Spleen (tissue), 7 donors: Measurements from ENCODE around the gene LRRC56.

Source experiments
- CTCF ChIP-seq, 11 experiments: fragments of 200-600 bp in 7 of 11; fragments of 450-650 bp in 4 of 11; sonication (generic) in 4 of 11; IDR thresholded peaks in 8 of 11; conservative IDR thresholded peaks in 3 of 11; 1 replicate in 7 of 11; 2 replicates in 4 of 11; pipeline versions ENCODE4 v1.4.0 to v1.8.0; 2016 to 2021; ENCODE audit warnings: antibody characterized with exemption in 11 of 11, inconsistent platforms in 4 of 11, mild to moderate bottlenecking in 1 of 11
- POLR2A ChIP-seq, 3 donors: fragments of 450-650 bp; IDR thresholded peaks; one replicate each; pipeline ENCODE4 v1.5.1; 2017; ENCODE audit warnings: antibody characterized with exemption in 3 of 3, mild to moderate bottlenecking in 1 of 3
- POLR2AphosphoS5 ChIP-seq, 3 donors: sonication (generic); formaldehyde crosslinking; IDR thresholded peaks; one replicate each; pipeline ENCODE4 v1.5.1; 2017; ENCODE audit warnings: antibody characterized with exemption in 3 of 3
- donor health status: DM: no; HTN: no; CAD: no; lungs with moderate emphysema.
- donor health status: DM: no; HTN: no; CAD: no.
- donor health status: DM: no; HTN: no; CAD: no.

GRCh38 chr11:577611-577894 is 40.2 kb downstream of the LRRC56 start:
- no peak for TF ChIP-seq CTCF (IDR thresholded peaks at IDR 0.05 in 8 of 11, conservative IDR thresholded peaks at IDR 0.05 in 3 of 11)
- no peak for TF ChIP-seq POLR2A (IDR thresholded peaks at IDR 0.05)
- TF ChIP-seq POLR2AphosphoS5 (IDR thresholded peaks at IDR 0.05): no peak
